ENCODE data around the gene TSPEAR. TPM values are rescaled to one million over a fixed set of nuclear protein-coding genes. Genes with fewer than 3 reads are reported as not detected.

The TSPEAR gene
- total and polyA plus RNA-seq, 4 experiments from 2014 or later: 0.07 TPM; not detected in 3

DNA sequence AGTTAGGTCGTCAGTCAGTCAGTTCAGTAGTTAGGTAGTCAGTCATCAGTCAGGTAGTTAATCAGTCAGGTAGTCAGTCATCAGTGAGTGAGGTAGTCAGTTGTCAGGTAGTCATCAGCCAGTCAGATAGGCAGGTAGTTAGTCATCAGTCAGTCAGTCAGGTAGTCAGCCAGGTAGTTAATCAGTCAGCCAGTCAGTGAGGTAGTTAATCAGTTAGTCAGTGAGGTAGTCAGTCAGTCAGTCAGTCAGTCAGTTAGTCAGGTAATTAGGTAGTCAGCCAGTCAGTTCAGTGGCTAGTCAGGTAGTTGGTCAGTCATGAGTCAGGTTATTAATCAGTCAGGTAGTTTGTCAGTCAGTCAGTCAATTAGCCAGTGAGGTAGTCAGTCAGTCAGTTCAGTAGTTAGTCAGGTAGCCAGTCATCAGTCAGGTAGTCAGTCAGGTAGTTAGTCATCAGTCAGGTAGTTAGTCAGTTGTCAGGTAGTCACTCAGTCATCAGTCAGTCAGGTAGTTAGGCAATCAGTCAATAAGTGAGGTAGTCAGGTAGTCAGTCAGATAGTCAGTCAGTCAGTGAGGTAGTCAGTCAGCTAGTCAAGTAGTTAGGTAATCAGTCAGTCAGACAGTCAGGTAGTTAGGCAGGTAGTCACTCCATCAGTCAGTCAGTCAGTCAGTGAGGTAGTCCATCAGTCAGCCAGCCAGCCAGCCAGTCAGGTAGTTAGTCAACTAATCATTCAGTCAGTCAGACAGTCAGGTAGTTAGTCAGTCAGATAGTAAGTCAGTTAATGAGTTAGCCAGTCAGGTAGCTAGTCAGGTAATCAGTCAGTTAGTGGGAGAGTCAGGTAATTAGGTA lies 187.6 kb downstream of the TSPEAR start:
- no peaks in the 10 kb centered on the region for H3K9me3 Mint-ChIP-seq
- ChIA-PET CTCF (ENCODE audit: partially characterized antibody) (no interaction called here), POLR2A (ENCODE audit: partially characterized antibody) (interaction anchor here (0.7 kb wide), 1 partner anchor 24 kb away, joined by 3 read pairs; no protein-coding TSS in a partner anchor)
- Histone ChIP-seq H3K4me3 (ENCODE audit: low read length in 2 of 2) (no peak overlapping the region), H3K9me3 (ENCODE audit: control insufficient read depth in 1 of 2, low read length in 2 of 2) (no peaks in the 10 kb centered on the region), H3K27me3 (ENCODE audit: insufficient read depth, low read length) (no peaks in the 10 kb centered on the region), H3K4me1 (ENCODE audit: insufficient read depth, low read length) (no peaks in the 10 kb centered on the region), H3K36me3 (ENCODE audit: insufficient read depth, low read length) (no peaks in the 10 kb centered on the region), H3K27ac (ENCODE audit: low read depth, low read length) (no peak overlapping the region)
- H3K27me3 Mint-ChIP-seq: no peaks in the 10 kb centered on the region
- DNase-seq: no peak
- no peak overlapping the region for H3K27ac Mint-ChIP-seq
- H3K4me3 Mint-ChIP-seq: no peak overlapping the region
- no peaks in the 10 kb centered on the region for H3K4me1 Mint-ChIP-seq
- intact Hi-C loops (cut with micrococcal nuclease): no loop called here
- no peaks in the 10 kb centered on the region for H3K36me3 Mint-ChIP-seq

DNA sequence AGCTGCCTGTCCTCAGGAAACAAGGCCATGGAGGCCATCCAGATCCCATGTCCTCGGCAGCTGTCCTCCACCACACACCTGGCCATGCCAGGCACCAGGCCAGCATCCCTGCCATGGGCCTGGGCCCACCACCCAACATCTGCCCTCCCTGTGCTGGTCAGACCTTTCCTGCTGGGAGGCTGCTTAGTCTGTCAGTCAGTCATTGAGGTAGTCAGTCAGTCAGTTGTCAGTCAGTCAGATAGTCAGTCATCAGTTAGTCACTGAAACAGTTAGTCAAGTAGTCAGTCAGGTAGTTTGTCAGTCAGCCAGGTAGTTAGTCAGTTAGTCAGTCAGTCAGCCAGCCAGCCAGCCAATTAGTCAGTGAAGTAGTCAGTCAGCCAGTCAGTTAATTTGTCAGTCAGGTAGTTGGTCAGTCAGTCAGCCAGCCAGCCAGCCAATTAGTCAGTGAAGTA lies 188.6 kb downstream of the TSPEAR start:
- Histone ChIP-seq H3K4me1 (ENCODE audit: insufficient read depth, low read length) (no peaks in the 10 kb centered on the region), H3K36me3 (ENCODE audit: insufficient read depth, low read length) (no peaks in the 10 kb centered on the region), H3K4me3 (ENCODE audit: low read length in 2 of 2) (no peak overlapping the region), H3K27me3 (ENCODE audit: insufficient read depth, low read length) (no peaks in the 10 kb centered on the region), H3K27ac (ENCODE audit: low read depth, low read length) (no peak overlapping the region), H3K9me3 (ENCODE audit: control insufficient read depth in 1 of 2, low read length in 2 of 2) (no peaks in the 10 kb centered on the region)
- DNase-seq: no peak
- Mint-ChIP-seq H3K27ac (no peak overlapping the region), H3K27me3 (no peaks in the 10 kb centered on the region), H3K4me1 (peaks cover 0 to 1% (median 0%) of the 10 kb centered on the region in 4 donors), H3K4me3 (no peak overlapping the region), H3K9me3 (no peaks in the 10 kb centered on the region), H3K36me3 (no peaks in the 10 kb centered on the region)
- POLR2A ChIA-PET (ENCODE audit: partially characterized antibody): no interaction called here
- intact Hi-C loops (cut with micrococcal nuclease): no loop called here
- CTCF ChIA-PET (ENCODE audit: partially characterized antibody): no interaction called here

DNA sequence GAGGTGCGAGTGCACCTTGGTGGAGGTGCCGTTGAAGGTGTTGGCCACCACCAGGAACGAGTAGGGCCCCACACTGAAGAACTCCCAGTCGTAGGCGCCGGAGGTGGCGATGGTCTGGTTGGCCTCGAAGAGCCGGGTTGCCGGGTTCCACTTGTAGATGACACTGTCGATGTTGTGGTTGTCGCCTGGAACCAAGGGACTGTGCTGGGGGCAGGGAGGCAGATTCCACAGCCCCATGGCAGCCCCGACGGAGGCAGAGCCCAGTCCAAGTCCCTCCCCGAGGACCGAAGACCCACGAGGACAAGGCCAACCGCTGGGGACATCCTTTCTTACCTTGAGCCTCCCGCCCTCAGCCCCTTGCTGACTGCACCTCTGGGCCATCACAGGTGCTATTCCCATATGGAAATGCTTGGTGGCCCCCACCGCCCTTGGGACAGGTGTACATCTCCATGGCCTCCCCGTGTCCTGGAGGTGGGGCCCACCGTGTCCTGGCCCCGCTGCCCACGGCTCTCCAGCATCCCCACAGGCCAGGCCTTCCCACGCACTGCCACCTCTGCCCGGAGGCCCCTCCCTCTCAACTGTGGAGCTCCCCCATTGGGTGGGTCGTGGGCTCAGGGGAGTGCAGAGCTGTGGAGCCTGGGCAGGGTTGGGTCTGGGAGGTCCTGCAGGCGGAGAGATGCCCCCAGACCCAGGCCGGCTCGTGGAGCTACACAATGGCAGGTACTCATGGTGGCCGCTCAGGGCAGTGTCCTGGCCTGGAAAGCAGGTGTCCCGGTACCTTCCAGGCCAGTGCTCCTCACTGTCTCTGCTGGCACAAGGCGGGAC lies 189.2 kb downstream of the TSPEAR start:
- Histone ChIP-seq H3K9me3 (ENCODE audit: control insufficient read depth in 1 of 2, low read length in 2 of 2) (no peaks in the 10 kb centered on the region), H3K4me1 (ENCODE audit: insufficient read depth, low read length) (no peaks in the 10 kb centered on the region), H3K4me3 (ENCODE audit: low read length in 2 of 2) (no peak overlapping the region), H3K27me3 (ENCODE audit: insufficient read depth, low read length) (no peaks in the 10 kb centered on the region), H3K27ac (ENCODE audit: low read depth, low read length) (no peak overlapping the region), H3K36me3 (ENCODE audit: insufficient read depth, low read length) (no peaks in the 10 kb centered on the region)
- ChIA-PET POLR2A (ENCODE audit: partially characterized antibody) (no interaction called here), CTCF (ENCODE audit: partially characterized antibody) (interaction anchor here (1.9 kb wide), 1 partner anchor 12 kb away, joined by 7 read pairs; no protein-coding TSS in a partner anchor)
- peak overlapping the region in 1 of 7 donors; percentile 18 for H3K27ac Mint-ChIP-seq
- no peak for DNase-seq
- intact Hi-C loops (cut with micrococcal nuclease): no loop called here
- peaks cover 0 to 2% (median 0%) of the 10 kb centered on the region in 4 donors for H3K4me1 Mint-ChIP-seq
- H3K27me3 Mint-ChIP-seq: no peaks in the 10 kb centered on the region
- H3K9me3 Mint-ChIP-seq: no peaks in the 10 kb centered on the region
- H3K4me3 Mint-ChIP-seq: no peak overlapping the region
- no peaks in the 10 kb centered on the region for H3K36me3 Mint-ChIP-seq

DNA sequence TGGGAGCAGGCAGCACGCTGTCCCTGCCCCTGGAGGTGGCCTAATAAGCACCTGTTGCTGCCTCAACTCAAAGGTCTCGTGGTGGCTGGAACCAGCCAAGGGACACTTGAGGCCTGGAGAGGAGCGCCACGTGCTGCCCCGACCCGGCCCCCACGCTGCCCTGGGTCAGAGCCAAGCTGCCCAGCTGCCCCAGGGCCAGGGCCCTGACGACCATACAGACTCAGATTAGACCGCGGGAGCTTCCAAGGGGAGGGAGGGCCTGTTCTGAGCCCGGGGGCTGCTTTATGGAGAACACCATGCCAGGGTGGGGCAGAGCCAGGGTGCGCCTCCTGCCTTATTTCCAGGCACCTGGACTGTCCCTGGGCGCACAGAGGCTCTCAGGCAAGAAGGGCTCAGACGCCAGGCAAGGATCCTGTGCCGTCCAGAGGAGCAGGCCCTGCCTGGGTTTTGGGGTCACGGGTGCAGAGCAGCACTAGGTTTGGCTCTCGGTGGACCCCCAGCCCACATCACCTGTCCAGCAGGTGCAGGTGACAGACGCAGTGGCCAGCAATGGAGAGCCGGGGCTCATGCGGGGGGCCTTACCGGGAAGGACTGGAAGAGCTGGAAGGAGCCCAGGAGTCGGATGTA lies 190.0 kb downstream of the TSPEAR start:
- H3K27me3 ChIP-seq (ENCODE audit: insufficient read depth, low read length): no peaks in the 10 kb centered on the region
- H3K27ac ChIP-seq (ENCODE audit: low read depth, low read length): no peak overlapping the region
- H3K4me3 ChIP-seq (ENCODE audit: low read length in 2 of 2): no peak overlapping the region
- H3K27ac Mint-ChIP-seq: peak overlapping the region in 1 of 7 donors; percentile 18
- H3K9me3 Mint-ChIP-seq: no peaks in the 10 kb centered on the region
- H3K4me1 Mint-ChIP-seq: peaks cover 0 to 2% (median 0%) of the 10 kb centered on the region in 4 donors
- ChIA-PET POLR2A (ENCODE audit: partially characterized antibody) (no interaction called here), CTCF (ENCODE audit: partially characterized antibody) (interaction anchor here (1.9 kb wide), 1 partner anchor 11 kb away, joined by 7 read pairs; no protein-coding TSS in a partner anchor)
- no peaks in the 10 kb centered on the region for H3K9me3 ChIP-seq (ENCODE audit: control insufficient read depth in 1 of 2, low read length in 2 of 2)
- intact Hi-C loops (cut with micrococcal nuclease): no loop called here
- H3K4me3 Mint-ChIP-seq: no peak overlapping the region
- H3K36me3 ChIP-seq (ENCODE audit: insufficient read depth, low read length): no peaks in the 10 kb centered on the region
- no peak for DNase-seq
- no peaks in the 10 kb centered on the region for H3K4me1 ChIP-seq (ENCODE audit: insufficient read depth, low read length)
- H3K27me3 Mint-ChIP-seq: no peaks in the 10 kb centered on the region
- H3K36me3 Mint-ChIP-seq: no peaks in the 10 kb centered on the region

DNA sequence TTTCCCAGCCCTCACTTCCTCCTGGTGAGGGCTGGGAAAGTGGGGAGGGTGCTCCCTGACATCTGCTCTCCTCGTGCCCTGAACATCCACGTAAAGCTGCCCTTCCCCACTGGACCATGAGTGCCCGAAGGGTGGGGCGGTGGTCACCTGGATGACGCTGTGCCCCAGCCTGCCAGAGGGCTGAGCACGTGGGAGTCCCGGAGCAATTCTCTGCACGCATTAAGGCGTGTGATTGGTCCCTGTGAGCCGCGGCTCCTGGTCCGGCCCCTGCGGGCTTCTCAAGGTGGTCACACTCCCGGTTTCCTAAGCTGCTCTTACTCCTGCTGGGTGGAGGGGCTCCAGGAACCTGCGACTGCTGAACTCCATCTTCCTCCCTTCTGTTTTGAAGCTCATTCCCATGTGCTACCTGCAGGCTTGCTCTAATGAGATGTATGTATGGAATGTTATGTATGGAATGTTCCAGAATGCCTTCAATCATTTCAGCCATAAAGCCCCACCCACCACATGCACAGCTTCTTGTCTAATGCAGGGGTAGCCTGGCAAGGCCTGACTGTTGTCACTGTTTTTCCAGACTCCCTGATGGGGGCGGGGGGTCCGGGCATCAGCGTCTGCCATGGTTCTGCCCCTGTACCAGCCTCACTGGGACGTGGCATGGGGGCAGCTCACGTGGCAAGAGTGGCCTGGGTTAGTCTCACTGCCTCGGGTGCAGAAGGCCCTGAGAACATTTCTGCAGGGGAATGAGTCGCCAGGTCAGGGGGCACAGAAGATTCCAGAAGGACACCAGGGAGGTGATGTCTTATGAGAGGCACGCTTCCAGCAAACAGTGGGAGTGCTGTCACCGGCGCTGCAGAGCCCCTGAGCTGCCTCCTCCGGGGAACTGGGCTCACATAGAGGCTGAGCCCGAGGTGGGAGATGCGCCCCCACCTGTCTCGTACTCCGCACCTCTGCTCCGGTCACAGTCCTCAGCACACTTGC lies 190.8 kb downstream of the TSPEAR start:
- H3K27me3 ChIP-seq (ENCODE audit: insufficient read depth, low read length): no peaks in the 10 kb centered on the region
- no peak overlapping the region for H3K27ac Mint-ChIP-seq
- H3K4me1 ChIP-seq (ENCODE audit: insufficient read depth, low read length): no peaks in the 10 kb centered on the region
- no peaks in the 10 kb centered on the region for H3K36me3 Mint-ChIP-seq
- H3K4me1 Mint-ChIP-seq: peaks cover 0 to 2% (median 0%) of the 10 kb centered on the region in 4 donors
- H3K9me3 Mint-ChIP-seq: no peaks in the 10 kb centered on the region
- no peaks in the 10 kb centered on the region for H3K36me3 ChIP-seq (ENCODE audit: insufficient read depth, low read length)
- H3K4me3 Mint-ChIP-seq: no peak overlapping the region
- intact Hi-C loops (cut with micrococcal nuclease): no loop called here
- CTCF ChIA-PET (ENCODE audit: partially characterized antibody): interaction anchor here (1.9 kb wide), 1 partner anchor 10 kb away, joined by 7 read pairs; no protein-coding TSS in a partner anchor
- POLR2A ChIA-PET (ENCODE audit: partially characterized antibody): no interaction called here
- H3K9me3 ChIP-seq (ENCODE audit: control insufficient read depth in 1 of 2, low read length in 2 of 2): no peaks in the 10 kb centered on the region
- no peak overlapping the region for H3K27ac ChIP-seq (ENCODE audit: low read depth, low read length)
- H3K4me3 ChIP-seq (ENCODE audit: low read length in 2 of 2): no peak overlapping the region
- DNase-seq: no peak
- H3K27me3 Mint-ChIP-seq: no peaks in the 10 kb centered on the region

DNA sequence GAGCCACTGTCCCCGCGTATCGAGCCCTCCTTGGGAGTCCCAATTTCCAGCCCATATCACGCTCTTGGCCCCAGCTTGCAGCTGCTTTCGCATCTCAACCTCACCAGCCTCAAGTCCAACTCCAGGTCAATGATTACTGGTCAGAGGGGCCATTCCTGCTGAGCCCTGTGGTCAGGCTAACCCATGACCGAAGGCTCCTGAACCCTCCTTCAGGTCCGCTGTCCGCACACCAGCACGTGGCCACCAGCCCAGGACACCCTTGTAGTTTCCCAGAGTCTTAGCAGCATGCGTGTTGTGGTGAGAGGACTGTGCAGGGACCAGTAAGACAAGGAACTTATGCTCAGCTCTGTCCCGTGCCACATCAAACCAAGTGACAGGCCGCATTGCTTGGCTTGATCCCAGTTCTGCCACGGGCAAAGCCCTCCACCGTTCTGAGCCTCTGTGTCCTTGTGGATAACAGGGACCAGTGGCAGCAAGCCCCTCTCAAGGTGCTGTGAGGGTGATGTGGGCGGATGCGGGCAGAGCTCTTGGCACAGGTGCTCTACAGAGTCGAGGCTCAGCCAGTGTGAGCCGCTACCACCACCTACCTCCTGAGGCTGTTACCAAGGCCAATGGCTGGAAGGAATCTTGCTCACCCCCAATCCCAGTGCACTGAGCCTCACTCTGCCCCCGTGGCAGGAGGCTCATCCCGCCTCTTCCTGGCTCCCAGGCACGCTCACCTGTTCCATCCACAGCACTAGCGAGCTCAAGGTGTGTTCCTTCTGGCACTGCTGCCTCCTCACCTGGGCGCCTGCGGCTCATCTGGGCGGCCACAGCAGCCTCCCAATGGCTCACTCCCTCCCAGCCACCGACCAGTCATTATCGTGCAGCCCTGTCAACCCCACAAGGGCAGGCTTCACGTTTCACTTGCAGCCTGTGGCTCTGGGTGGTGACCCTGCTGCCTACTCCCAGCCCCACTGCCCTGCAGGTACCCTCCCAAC lies 191.7 kb downstream of the TSPEAR start:
- Histone ChIP-seq H3K9me3 (ENCODE audit: control insufficient read depth in 1 of 2, low read length in 2 of 2) (no peaks in the 10 kb centered on the region), H3K27ac (ENCODE audit: low read depth, low read length) (no peak overlapping the region), H3K4me3 (ENCODE audit: low read length in 2 of 2) (no peak overlapping the region), H3K27me3 (ENCODE audit: insufficient read depth, low read length) (no peaks in the 10 kb centered on the region), H3K36me3 (ENCODE audit: insufficient read depth, low read length) (no peaks in the 10 kb centered on the region), H3K4me1 (ENCODE audit: insufficient read depth, low read length) (no peaks in the 10 kb centered on the region)
- Mint-ChIP-seq H3K27me3 (no peaks in the 10 kb centered on the region), H3K36me3 (no peaks in the 10 kb centered on the region), H3K9me3 (no peaks in the 10 kb centered on the region), H3K4me1 (peaks cover 0 to 4% (median 0%) of the 10 kb centered on the region in 4 donors), H3K4me3 (no peak overlapping the region), H3K27ac (peak overlapping the region in 2 of 7 donors; percentile 50 to 61)
- POLR2A ChIA-PET (ENCODE audit: partially characterized antibody): no interaction called here
- no peak for DNase-seq
- intact Hi-C loops (cut with micrococcal nuclease): no loop called here
- CTCF ChIA-PET (ENCODE audit: partially characterized antibody): interaction anchor here (1.9 kb wide), 1 partner anchor 9 kb away, joined by 7 read pairs; no protein-coding TSS in a partner anchor

Data from CD4-positive, alpha-beta memory T cell (primary cell).